HG02973 (cell line): ENCODE data around the gene GCKR.
"Not testable (repeated sequence)": the region's sequence is repeated elsewhere in the genome, so short reads cannot be mapped to it uniquely, and the experiment has no call there.

Experiments used
- ATAC-seq: cut with Tn5 transposase; IDR thresholded peaks from one replicate; pipeline ENCODE4 v1.9.1; 2021; ENCODE audit warnings: moderate library complexity; ENCODE audit not compliant: unreplicated experiment

GCKR gene

DNA sequence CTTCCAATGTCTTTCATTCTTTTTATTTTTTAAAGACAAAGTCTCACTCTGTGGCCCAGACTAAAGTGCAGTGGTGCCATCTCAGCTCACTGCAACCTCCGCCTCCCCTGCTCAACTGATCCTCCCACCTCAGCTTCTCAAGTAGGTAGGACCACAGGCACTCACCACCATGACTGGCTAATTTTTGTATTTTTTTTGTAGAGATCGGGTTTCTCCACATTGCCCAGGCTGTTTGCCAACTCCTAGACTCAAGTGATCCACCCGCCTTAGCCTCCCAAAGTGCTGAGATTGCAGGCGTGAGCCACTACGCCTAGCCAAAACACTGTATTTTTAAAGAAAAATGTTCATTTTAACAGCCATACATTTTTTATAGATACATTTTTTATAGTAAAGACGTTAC is 12.7 kb downstream of the GCKR start:
- no peak for ATAC-seq

DNA sequence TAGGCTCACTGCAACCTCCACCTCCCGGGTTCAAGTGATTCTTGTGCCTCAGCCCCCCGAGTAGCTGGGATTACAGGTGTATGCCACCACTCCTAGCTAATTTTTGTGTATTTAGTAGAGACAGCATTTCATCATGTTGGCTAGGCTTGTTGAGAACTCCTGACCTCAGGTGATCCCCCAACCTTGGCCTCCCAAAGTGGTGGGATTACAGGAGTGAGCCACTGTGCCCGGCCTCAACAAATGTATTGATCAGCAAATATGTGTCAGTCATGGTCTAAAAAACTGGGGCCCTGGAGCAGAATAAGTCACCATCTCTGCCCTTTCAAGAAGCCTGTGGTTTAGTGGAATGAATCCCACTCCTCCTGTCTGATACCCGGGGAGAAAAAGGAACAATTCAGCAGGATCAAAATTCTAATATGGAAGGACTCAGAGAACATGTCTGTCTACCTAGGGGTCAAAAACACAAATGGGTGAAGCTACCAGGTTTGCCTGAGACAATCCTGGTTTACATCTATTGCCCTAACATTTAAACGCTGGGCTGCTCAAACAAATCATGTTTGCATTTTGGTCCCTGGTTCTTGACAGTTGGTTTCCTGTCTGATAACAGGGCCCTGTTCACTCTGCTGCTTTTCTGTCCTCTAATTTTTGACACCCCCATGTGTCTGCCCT is 21.6 kb downstream of the GCKR start:
- no peak for ATAC-seq

DNA sequence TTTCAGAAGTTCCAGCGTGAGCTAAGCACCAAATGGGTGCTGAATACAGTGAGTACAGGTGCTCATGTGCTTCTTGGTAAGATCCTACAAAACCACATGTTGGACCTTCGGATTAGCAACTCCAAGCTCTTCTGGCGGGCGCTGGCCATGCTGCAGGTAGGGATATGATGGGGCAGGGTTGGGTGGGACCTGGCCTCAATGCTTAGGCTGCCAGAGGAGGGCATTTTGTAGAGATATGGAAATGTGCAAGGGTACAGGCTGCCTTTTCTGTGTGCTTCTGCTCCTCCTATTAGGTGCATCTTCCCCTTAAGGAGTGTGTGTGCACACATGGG is 22.1 kb downstream of the GCKR start:
- ATAC-seq, result no peak

DNA sequence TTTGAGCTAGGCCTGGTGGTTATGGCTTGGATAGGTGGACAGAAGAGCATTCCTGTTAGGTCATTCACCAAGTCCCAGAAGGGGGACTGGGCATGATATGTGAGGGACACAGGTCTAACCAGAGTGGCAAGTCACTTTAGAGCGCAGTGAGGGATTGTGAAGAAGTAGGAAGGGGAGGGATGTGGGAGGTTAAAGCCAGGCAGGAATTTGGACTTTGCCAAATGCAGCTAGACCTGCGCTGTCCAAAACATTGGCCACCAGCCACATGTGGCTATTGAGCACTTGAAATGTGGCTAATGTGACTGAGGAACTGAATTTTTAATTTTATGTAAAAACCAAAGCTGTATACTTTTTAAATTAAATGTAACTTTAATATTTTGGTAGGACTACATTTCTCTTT is 23.7 kb downstream of the GCKR start:
- ATAC-seq, result no peak

DNA sequence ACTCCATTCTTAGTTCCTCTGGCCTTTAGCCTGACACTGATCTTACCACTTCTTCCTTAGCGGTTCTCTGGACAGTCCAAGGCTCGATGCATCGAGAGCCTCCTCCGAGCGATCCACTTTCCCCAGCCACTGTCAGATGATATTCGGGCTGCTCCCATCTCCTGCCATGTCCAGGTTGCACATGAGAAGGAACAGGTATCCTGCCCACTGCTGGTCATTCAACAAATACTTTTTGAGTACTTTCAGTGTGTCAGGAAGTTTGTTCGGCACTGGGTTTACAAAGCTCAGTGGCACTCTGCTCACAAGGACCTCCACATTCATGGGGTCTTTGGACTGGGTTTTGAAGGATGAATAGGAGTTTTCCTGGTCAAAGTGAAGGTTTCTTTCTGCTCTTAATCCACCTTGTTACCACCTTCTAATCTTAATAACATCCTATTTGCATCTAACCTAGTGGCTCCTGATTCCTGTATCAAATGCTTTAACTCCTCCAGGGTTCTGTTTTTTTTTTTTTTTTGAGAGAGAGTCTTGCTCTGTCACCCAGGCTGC is 25.8 kb downstream of the GCKR start:
- no peak for ATAC-seq

DNA sequence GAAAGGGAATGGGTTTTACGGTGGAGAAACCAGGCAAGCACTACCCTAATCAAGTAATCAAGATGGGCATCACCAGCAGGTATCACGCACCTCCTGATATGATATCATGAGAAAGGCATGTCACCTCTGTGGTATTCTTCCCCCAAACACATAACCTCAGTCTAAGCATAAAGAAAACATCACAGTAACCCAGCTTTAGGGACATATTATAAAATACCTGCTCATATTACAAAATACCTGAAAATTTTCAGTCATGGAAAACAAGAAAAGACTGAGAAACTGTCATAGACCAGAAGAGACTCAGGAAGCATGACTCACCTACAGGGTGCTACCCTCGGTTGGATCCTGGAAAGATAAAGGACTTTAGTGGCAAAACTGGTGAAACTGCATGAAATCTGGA is 30.5 kb downstream of the GCKR start:
- ATAC-seq, result no peak

DNA sequence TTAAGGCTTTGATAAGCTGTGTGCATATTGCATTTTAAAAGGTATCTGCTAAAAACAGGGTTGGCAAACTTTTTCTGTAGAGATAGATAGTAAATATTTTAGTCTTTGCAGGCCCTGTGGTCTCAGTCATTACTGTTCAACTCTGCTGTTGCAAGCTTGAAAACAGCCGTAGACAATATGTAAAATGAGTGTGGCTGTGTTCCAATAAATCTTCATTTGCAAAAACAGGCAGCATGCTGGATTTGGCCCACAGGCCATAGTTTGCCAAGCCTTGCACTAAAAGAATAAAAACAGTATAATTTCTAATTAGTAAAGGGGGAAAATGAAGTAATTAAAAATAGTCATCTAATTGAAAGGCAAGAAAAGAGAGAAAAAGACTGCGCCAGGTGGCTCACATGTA is 35.3 kb downstream of the GCKR start:
- no peak for ATAC-seq

DNA sequence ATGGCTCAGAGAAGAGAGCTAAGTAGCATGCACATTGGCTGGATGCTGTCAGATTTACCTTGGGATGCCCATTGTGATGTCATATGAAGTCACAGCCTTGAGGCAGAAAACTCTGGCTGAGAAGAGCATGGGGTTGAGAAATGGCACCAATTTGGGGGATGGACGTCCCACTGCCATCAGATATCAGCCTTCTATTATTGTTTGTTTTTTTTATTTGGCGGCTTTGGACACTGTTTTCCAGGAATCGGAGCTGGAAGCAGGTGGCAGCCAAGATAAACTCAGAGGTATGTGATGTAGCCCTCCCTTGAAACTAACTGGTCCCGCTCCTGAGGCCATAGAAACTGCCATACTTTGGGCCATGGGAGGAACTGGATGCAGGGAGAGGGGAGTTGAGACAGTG is 40.6 kb downstream of the GCKR start:
- ATAC-seq, result no peak

DNA sequence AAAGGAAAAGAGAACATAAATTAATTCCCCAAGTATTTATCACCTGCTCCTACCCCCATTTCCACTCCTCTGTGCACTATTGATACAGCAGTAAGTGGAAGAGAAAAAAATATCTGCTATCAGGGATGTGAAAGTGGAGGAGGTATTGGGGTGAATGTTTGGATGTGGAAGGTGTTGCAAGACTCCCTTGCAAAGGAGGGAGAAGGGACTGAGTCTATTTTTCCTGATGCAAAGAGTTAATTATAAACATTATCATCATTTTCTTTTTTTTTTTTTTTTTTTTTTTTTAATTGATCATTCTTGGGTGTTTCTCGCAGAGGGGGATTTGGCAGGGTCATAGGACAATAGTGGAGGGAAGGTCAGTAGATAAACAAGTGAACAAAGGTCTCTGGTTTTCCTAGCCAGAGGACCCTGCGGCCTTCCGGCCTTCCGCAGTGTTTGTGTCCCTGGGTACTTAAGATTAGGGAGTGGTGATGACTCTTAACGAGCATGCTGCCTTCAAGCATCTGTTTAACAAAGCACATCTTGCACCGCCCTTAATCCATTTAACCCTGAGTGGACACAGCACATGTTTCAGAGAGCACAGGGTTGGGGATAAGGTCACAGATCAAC is 42.3 kb downstream of the GCKR start:
- ATAC-seq, result not testable (repeated sequence)

DNA sequence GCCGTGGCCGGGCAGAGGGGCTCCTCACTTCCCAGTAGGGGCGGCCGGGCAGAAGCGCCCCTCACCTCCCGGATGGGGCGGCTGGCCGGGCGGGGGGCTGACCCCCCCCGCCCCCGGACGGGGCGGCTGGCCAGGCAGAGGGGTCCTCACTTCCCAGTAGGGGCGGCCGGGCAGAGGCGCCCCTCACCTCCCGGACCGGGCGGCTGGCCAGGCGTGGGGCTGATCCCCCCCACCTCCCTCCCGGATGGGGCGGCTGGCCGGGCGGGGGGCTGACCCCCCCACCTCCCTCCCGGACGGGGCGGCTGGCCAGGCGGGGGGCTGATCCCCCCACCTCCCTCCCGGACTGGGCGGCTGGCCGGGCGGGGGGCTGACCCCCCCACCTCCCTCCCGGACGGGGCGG is 43.0 kb downstream of the GCKR start:
- not testable (repeated sequence) for ATAC-seq

DNA sequence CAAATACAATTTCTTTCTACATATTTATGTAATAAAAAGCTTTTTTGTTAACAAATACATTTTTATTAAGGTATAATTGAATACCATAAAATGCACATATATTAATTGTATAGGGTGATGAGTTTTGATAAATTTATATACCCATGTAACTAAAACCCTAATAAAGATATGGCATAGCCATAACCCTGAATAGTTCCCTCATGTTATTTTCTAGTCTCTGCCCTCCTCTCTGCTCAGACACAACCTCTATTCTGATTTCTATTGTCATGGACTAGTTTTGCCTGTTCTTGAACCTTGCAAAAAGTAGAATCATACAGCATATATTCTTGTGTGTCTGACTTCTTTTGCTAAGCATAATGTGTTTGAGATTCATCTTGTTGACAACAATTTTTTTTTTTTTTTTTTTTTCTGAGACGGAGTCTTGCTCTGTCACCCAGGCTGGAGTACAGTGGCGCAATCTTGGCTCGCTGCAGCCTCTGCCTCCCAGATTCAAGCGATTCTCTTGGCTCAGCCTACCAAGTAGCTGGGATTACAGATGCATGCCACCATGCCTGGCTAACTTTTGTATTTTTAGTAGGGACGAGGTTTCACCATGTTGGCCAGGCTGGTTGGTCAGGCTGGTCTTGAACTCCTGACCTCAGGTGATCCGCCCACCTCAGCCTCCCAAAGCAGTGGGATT is 47.6 kb downstream of the GCKR start:
- ATAC-seq, result no peak

DNA sequence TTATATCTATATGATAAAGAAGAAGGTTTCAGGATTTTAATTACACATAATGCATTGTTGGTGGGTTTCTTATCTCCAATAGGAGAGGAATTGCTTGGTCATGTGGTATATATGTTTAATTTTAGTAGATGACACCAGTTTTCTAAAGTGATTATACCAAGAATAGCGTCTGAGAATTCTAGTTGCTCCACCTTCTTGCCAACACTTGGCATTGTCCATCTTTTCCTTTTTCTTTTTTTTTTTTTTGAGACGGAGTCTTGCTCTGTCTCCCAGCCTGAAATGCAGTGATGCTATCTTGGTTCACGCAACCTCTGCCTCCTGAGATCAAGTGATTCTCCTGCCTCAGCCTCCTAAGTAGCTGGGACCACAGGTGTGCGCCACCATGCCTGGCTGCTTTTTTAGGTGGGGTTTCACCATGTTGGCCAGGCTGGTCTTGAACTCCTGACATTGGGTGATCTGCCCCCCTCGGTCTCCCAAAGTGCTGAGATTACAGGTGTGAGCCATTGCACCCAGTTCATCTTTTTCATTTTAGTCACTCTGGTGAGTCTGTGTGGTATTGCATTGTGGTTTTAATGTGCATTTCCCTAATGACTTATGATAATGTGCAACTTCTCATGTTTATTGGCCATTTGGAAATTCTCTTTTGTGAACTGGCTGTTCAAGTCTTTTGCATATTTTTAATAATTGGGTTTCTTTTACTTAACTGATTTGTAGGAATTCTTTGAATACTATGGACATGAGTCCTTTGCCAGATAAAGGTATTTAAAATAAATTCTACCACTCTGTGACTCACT is 48.9 kb downstream of the GCKR start:
- no peak for ATAC-seq

DNA sequence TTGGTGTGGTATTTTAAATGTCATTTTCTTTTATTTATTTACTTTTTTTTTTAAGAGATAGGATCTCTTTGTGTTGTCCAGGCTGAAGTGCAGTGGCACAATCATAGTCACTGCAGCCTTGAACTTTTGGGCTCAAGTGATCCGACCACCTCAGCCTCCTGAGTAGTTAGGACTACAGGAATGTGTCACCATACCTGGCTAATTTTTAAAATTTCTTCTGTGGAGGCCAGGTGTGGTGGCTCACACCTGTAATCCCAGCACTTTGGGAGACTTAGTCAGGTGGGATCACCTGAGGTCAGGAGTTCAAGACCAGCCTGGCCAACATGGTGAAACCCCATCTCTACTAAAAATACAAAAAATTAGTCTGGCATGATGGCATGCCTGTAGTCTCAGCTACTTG is 52.7 kb downstream of the GCKR start:
- ATAC-seq, result no peak

DNA sequence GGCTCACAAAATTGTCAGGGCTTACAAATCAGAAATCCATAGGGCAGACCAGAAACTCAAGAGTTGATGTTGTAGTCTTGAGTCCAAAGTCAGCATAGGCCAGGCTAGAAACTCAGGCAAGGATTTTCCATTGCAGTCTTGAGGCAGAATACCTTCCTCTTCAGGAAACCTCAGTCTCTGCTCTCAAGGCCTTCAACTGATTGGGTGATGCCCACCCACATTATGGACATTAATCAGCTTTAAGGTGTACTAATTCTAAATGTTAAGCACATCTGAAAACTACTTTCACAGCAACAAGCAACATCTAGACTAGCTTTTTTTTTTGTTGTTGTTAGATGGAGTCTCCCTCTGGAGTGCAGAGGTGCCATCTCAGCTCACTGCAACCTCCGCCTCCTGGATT is 54.9 kb downstream of the GCKR start:
- ATAC-seq, result no peak

DNA sequence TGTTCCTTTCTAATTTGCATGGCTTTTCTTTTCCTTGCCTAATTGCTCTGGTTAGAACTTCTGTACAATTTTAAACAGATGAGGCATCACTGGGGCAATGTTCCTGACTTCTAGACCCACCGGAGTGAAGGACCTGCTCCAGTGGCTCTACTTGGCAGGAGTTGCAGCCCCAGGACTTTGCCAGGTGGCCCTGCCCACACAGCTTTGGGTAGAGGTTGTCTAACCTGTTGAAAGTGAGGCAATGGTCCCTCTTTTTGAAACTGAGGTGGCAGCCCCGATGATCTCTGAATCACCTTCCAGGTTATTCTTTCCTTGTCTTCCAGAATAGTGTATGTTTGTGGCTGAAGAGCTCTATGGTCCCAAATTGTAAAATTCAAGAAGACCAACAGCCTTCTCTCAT is 56.3 kb downstream of the GCKR start:
- no peak for ATAC-seq

DNA sequence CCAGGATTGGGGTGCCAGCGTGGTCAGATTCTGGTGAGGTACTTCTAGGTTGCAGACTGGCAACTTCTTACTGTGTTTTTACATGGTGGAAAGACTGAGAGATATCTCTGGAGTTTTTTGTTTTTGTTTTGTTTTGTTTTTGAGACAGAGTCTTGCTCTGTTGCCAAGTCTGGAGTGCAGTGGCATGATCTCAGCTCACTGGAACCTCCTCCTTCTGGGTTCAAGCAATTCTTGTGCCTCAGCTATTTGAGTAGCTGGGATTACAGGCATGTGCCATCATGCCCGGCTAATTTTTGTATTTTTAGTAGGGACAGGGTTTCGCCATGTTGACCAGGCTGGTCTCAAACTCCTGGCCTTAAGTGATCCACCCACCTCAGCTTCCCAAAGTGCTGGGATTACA is 57.8 kb downstream of the GCKR start:
- not testable (repeated sequence) for ATAC-seq

DNA sequence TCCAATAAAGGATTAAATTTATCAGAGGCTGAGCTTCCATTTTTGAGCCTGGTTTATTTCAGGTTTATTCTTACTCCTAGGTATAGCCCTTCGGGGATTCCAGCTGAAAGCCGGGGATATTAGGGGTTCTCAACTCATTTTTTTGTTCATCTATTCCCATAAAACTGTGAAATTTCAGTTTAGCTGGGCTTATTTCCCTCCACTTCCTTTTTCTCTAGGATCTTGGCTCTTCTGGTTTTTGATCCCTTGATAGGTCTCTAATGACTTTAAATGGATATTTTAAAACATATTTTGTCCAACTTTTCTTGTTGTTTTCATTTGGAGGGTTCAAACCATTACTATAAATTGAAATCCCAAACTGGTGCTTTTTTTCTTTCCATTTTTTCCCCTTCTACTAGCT is 62.6 kb downstream of the GCKR start:
- no peak for ATAC-seq

DNA sequence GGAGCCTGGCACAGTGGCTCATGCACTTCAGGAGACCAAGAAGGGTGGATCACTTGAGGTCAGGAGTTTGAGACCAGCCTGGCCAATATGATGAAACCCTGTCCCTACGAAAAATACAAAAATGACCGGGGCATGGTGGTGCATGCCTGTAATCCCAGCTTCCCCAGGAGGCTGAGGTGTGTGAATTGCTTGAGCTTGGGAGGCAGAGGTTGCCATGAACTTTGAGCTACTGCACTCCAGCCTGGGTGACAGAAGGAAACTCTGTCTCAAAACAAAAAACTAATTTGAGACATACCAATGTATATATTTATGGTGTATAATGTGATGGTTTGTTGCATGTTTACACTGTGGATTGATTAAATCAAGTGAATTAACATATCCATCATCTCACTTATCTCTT is 64.4 kb downstream of the GCKR start:
- no peak for ATAC-seq

DNA sequence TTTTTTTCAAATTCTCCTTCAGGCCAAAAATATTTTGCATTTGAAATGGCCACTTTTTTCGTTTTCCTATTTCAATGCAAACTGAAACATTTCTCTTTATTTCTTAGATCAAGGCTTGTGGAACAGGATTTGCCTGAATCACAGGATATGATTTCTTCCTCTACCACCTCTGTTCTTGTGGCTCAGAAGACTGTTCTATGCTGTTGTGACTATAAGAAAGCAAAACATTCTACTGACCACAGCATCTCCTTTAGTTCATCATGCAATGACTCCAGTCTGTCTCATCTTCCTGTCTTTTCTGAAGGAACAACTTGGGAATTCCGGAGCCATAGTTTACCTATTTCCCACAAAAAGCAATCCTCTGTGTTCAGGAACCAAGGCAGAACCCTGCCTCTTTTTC is 70.0 kb downstream of the GCKR start:
- ATAC-seq, result no peak

DNA sequence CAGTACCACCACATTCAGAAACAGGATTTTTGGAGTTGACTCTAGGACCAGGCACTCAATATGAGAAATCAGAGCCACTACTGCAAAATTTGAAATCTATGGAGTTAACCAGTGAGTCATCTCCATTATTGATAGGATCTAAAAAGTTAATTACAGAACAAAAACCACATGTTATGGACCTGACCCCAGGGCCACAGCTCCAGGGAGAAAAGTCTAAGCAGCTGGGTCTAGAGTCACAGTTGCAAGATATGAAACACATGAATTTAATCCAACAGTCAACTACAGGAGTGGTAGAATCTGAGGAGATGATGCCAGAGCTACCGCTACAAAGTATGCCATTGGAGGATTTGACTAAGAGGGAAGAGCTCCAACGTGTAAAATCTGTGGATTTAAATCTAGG is 72.8 kb downstream of the GCKR start:
- no peak for ATAC-seq

DNA sequence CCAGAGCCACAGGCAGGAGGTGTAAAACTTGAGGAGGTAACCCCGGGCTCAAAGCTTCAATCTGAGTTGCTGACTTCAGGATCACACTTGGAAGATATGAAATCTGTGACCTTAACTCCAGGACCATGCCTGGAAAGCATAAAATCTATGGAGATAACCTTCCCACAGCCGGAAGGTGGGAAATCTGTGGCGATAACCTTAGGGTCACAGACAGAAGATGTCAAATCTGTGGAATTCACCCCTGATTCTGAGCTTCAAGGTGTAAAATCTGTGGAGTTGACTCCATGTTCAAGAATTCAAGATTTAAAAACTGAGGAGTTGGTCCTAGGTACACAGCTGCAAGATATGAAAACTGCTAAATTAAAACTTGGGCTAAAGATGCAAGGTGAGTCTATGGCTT is 74.6 kb downstream of the GCKR start:
- ATAC-seq, result no peak

DNA sequence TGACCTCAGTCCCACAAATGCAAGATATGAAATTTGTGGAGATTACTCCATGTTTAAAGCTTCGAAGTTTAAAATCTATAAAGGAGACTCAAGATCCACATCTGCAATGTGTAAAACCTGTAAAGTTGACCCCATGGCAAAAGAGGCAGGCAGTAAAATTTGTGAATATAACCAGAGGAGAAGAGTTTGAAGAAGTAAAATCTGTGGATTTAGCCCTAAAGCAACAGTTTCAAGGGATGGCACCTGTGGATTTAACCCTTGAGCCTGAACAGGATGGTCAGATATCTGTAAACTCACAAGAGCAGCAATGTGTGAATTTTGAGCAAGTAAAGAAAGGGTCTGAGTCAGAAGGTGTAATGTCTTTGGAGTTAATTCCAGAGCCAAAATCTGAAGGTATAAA is 75.0 kb downstream of the GCKR start:
- no peak for ATAC-seq
